Adipocyte (in vitro differentiated cells): ENCODE data around the gene NEB.
A peak's percentile ranks its signal among the peaks of the same experiment; 100 is the strongest.

Source experiments
- DNase-seq: peaks from one replicate; pipeline ENCODE4 v3.0.0-alpha.2; 2015; ENCODE audit warnings: low read depth
- H3K27me3 ChIP-seq: replicated peaks from 2 replicates; pipeline ENCODE4 v1.7.0; 2013; ENCODE audit warnings: mild to moderate bottlenecking, low read length, moderate library complexity; ENCODE audit not compliant: control insufficient read depth, insufficient read depth
- H3K36me3 ChIP-seq: 2 replicates; pipeline ENCODE4 v1.7.0; 2013; ENCODE audit warnings: low read length, mild to moderate bottlenecking, moderate library complexity; ENCODE audit not compliant: control insufficient read depth, insufficient read depth, severe bottlenecking
- H3K4me1 ChIP-seq: 2 replicates; pipeline ENCODE4 v1.7.0; 2013; ENCODE audit warnings: mild to moderate bottlenecking, low read length, moderate library complexity; ENCODE audit not compliant: control insufficient read depth, insufficient read depth
- H3K4me3 ChIP-seq: 2 replicates; pipeline ENCODE4 v1.7.0; 2013; ENCODE audit warnings: mild to moderate bottlenecking, low read length, moderate library complexity
- H3K9ac ChIP-seq: 2 replicates; pipeline ENCODE4 v1.7.0; 2013; ENCODE audit warnings: mild to moderate bottlenecking, low read length, moderate library complexity
- H3K9me3 ChIP-seq: 2 replicates; pipeline ENCODE4 v1.7.0; 2013; ENCODE audit warnings: mild to moderate bottlenecking, low read length, moderate library complexity; ENCODE audit not compliant: control insufficient read depth

Gene NEB

DNA sequence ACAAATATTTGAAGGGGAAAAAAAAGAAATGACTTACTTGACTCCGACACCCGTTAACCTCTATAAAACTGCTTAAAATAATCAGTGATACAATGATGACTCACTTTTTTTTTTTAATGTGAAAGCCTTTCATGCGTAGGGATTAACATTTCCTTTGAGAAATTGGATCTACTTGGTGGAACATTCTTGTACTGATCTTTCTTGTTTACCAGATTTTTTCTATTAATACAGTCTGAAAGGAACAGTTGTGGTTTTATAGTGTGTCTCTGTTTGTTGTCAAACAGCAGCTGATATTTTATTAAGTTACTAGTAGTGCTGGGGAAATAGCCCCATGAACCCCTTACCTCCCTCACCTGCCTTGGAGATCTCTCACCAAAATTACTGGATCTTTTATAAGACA, 40.2 kb upstream of the NEB start:
- peak overlapping the region; percentile 59 for H3K4me3 ChIP-seq
- no peaks in the 10 kb centered on the region for H3K36me3 ChIP-seq
- peaks cover 38% of the 10 kb centered on the region for H3K4me1 ChIP-seq
- no peaks in the 10 kb centered on the region for H3K27me3 ChIP-seq
- peak overlapping the region; percentile 49 for H3K9ac ChIP-seq
- H3K9me3 ChIP-seq: no peaks in the 10 kb centered on the region
- DNase-seq: peak; percentile 64

DNA sequence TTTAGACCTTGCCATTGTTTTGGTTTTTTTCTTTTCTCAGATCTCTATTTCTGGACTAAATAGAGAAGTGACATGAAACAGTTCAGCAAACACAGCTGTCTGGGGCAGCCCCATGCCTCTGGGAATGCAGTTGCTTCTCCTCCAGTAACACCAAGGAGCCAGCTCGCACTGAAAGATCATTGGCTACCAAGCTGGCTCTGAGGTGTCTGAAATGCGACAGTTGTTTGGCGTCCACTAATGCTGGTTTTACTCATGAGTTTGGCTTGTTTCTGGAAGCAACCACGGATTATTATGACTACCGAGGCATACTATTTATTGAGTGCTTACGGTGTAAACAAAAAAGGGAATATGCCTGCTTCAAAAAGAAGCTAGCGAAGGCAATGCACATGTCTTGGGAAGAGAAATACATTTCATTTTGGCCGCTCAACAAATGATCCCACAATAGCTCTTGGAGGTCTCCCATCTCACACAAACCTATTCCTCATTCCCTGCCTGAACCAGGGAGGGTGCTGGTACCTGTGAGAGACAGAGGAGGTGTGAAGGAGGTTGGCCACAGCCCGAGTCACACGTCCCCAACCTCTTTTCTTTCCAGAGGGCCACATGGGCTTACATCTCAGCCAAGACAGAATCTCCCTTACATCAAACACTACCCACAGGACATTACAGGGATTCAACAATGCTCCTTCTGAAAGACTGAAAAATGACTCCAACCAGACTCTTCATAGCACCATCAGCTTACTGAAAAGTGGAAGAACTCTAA, 37.5 kb upstream of the NEB start:
- Histone ChIP-seq H3K4me1 (peaks cover 43% of the 10 kb centered on the region), H3K27me3 (no peaks in the 10 kb centered on the region), H3K9ac (no peak overlapping the region), H3K4me3 (no peak overlapping the region), H3K9me3 (no peaks in the 10 kb centered on the region), H3K36me3 (no peaks in the 10 kb centered on the region)
- no peak for DNase-seq

DNA sequence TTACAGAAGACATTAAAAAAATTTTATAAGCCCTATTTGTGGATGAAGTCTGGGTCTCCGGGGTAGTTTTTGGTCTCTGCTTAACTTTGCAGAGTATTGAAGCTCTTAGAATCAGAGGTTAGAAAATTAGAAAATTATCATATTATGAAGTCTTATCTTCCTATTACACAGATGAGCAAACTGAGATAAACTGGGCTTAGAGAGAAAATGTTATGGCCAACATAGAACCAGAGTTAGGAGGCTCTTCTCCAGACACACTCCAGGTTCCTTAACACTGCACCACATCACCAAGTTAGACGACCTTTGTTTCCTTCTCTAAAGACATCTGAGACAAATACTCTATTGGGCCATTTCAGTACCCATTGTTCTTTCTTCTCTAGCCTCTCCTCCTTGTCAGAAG, 36.7 kb upstream of the NEB start:
- Histone ChIP-seq H3K36me3 (no peaks in the 10 kb centered on the region), H3K27me3 (no peaks in the 10 kb centered on the region), H3K4me1 (peaks cover 43% of the 10 kb centered on the region), H3K9ac (no peak overlapping the region), H3K4me3 (no peak overlapping the region), H3K9me3 (no peaks in the 10 kb centered on the region)
- DNase-seq: no peak

DNA sequence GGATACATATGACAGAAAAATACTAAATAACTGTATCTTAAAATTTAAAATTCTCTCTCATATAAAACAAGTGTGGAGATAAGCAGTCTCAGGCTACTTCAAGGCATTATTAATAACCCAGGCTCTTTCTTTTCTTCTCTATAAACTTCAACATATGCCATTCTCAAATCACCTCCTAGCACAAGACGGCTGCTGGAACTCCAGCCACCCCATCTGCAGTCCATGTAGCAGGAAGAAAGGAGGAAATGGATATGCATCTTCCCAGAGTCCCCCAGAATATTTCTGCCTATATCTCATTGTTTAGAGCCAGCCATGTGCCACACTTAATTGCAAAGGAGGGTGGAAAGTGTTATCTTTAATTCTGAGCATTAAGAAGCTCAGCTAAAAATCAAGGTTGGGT, 35.3 kb upstream of the NEB start:
- Histone ChIP-seq H3K4me1 (peaks cover 33% of the 10 kb centered on the region), H3K27me3 (no peaks in the 10 kb centered on the region), H3K36me3 (no peaks in the 10 kb centered on the region), H3K9ac (no peak overlapping the region), H3K4me3 (no peak overlapping the region), H3K9me3 (no peaks in the 10 kb centered on the region)
- no peak for DNase-seq

DNA sequence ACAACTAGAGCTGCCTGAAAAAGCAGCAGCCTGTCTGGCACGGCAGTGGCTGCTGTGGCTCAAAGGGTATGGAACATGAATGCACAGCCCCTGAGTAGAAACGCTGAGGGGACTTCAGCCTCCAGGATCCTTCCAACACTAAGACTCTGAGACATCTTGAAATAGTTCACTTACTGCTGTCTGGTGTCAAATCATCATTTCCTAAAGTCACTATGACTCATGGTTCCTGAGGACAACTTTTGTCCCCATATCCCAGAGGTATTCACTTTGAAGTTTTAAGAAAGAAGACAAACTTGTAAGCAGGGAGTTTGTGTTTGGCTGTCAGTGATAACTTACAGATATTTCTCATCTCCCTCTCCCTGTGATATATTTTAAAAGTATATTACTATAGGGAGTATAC, 33.3 kb upstream of the NEB start:
- Histone ChIP-seq H3K27me3 (no peaks in the 10 kb centered on the region), H3K4me1 (peaks cover 21% of the 10 kb centered on the region), H3K9ac (no peak overlapping the region), H3K9me3 (no peaks in the 10 kb centered on the region), H3K4me3 (no peak overlapping the region), H3K36me3 (no peaks in the 10 kb centered on the region)
- DNase-seq: peak; percentile 12

DNA sequence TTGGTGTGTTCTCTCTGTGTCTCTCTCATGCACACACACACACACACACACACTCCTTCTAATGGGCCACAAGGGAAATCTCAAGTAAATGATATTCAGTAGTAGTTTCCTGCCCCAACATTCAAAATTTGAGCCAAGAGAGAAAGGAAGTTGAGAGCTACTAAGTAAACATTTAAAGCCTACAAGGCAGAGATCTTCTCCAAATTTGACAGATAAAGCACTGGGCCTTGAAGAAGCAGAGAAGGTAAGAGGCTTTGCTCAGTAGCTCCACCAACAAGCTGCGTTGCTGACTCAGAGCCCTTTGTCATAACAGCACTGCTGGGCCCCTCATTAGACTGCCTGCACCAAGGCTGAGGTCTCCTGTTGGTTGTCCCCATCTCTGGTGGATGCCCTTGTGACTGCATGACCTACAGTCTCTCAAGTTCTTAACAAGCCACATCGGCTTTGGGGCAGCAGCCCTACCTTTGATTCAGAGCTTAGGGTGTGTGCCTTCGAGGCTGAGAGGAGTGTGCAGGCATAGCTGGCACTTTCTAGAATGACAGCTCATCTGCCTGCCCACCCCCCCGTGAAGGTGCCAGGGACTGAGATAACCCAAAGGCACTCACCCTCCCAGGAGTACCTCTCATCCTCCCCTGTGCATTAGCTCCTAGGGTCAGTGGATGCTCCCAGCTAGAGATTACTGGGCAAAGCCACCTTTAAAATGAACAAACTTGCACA, 32.3 kb upstream of the NEB start:
- DNase-seq: no peak
- Histone ChIP-seq H3K36me3 (no peaks in the 10 kb centered on the region), H3K9ac (no peak overlapping the region), H3K4me1 (peaks cover 11% of the 10 kb centered on the region), H3K4me3 (no peak overlapping the region), H3K27me3 (no peaks in the 10 kb centered on the region), H3K9me3 (no peaks in the 10 kb centered on the region)

DNA sequence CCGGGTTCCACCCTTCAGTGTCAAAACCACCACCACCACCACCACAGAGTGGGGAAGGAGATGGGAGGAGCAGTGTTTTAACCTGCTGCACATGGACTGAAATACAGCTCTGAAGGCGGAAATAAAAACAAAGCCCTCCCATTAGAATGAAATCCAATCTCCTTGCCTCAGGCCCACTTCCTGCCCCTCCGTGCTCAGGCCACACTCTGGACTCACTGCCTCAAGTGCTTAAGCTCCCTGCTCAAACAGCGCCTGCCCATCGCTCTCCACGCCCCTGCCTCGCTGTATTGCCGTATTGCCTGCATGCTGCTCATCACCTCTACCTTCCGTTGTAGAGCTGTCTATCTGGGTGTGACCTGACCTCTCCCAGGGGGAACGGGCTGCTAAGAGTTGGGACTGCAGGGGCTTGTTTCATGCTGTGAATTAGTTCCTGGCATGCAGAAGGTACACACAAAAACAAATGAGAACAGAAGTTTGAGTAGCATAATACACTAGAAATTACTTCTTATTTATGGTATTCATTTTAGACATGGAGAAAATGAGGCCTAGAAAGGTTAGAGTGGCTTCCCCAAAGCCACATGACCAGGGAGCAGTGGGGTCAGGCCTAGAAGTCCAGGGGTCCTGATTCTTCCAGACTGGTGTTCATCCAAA, 31.6 kb upstream of the NEB start:
- H3K9ac ChIP-seq: no peak overlapping the region
- no peak for DNase-seq

DNA sequence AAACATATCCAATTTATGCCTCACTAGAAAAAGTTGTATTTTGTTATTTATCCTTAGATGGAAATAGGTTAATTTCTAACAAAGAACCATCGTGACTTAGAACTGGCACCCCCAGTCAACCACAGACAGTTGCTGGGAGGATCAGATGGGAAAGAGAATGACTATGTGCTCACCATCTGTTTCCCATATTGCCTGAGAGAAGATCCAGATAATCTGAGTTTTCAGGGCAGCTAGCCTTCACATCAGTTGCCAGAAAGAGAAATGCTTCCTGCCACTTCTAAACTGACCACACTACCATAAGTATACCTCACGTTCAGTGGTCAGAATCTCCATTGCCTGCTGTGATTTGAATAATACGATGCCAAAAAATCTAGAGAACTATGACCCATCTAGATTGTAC, 28.4 kb upstream of the NEB start:
- no peaks in the 10 kb centered on the region for H3K36me3 ChIP-seq
- no peak overlapping the region for H3K4me3 ChIP-seq
- DNase-seq: no peak
- H3K4me1 ChIP-seq: peaks cover 3% of the 10 kb centered on the region
- no peaks in the 10 kb centered on the region for H3K9me3 ChIP-seq
- H3K9ac ChIP-seq: no peak overlapping the region
- no peaks in the 10 kb centered on the region for H3K27me3 ChIP-seq

More for the DNA sequence above, 31.6 kb upstream of the NEB start:
- H3K9me3 ChIP-seq: no peaks in the 10 kb centered on the region
- H3K4me3 ChIP-seq: no peak overlapping the region
- peaks cover 5% of the 10 kb centered on the region for H3K4me1 ChIP-seq
- H3K36me3 ChIP-seq: no peaks in the 10 kb centered on the region
- no peaks in the 10 kb centered on the region for H3K27me3 ChIP-seq

DNA sequence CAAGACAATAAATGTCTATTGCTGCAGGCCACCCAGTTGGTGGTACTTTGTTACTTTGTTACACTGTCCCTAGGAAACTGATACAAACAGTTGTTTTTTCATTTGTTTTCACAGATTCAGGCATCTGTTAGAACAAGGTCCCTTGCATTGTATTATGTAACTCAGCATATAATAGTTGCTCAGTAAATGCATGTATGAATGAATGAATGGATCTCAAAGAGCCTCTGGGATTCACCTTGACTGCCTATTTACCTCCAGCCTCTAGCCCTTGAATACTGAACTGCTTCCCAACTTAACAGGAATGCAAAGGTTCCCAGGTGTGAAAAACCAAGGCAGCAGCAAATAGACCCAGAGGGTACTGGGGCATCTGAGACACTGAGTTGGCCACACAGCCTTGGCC, 27.4 kb upstream of the NEB start:
- Histone ChIP-seq H3K27me3 (no peaks in the 10 kb centered on the region), H3K9ac (no peak overlapping the region), H3K4me3 (no peak overlapping the region), H3K36me3 (no peaks in the 10 kb centered on the region), H3K4me1 (no peaks in the 10 kb centered on the region), H3K9me3 (no peaks in the 10 kb centered on the region)
- DNase-seq: no peak

DNA sequence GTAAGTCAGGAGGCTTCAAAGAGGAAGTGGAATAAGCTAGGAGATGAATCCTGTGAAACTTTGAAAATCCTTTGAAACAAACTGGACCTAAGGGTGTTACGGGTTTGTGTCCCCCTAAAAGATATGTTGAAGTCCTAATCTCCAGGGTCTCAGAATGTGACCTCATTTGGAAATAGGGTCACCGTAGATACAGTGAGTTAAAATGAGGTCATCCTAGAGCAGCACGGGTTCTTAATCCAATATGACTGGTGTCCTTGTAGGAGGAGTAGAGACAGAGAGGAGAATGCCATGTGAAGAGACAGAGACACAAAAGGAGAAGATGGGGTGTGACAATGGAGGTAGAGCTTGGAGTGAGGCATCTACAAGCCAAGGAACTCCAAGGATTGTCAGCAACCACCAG, 26.9 kb upstream of the NEB start:
- DNase-seq: no peak
- Histone ChIP-seq H3K4me3 (no peak overlapping the region), H3K9ac (no peak overlapping the region)

DNA sequence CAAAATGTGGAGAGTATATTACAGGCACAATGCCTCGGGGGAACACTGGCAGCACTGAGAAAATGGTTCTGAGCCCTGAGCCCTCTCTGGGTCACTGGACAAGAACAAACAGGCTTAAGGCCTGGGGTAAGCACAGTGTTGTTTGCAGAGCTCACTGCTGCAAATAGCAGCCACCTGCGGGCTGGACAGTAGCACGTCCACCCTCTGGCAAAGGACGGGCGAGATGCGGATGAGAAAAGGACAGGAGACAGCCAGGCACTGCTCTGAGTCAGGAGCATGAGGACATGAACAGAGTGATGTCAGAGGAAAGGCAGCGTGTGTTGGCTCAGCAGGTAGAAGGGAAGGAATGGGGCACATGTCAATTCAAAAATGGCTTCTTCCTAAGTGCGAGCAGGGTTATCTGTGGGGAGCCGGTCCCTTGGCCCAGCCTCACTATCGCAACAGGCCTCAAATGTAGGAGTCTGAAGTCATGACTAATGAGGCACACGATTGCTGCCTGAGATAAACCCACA, 25.9 kb upstream of the NEB start:
- Histone ChIP-seq H3K9me3 (no peaks in the 10 kb centered on the region), H3K36me3 (no peaks in the 10 kb centered on the region), H3K4me1 (no peaks in the 10 kb centered on the region), H3K9ac (no peak overlapping the region), H3K27me3 (no peaks in the 10 kb centered on the region), H3K4me3 (no peak overlapping the region)
- no peak for DNase-seq

More for the DNA sequence above, 26.9 kb upstream of the NEB start:
- Histone ChIP-seq H3K9me3 (no peaks in the 10 kb centered on the region), H3K4me1 (no peaks in the 10 kb centered on the region), H3K36me3 (no peaks in the 10 kb centered on the region), H3K27me3 (no peaks in the 10 kb centered on the region)
